DND-41 (cell line): ENCODE measurements around the gene GIPC3.

Experiments used
- CTCF ChIP-seq: IDR thresholded peaks from 2 replicates; pipeline ENCODE4 v1.5.1; 2012; ENCODE audit warnings: borderline replicate concordance, low read length, moderate library complexity, mild to moderate bottlenecking; ENCODE audit not compliant: poor library complexity, severe bottlenecking; ENCODE audit errors: extremely low read depth
- EZH2 ChIP-seq: IDR thresholded peaks from 3 replicates; pipeline ENCODE4 v1.6.1; 2012; ENCODE audit warnings: borderline replicate concordance, low read depth, mild to moderate bottlenecking, moderate library complexity, low read length, inconsistent platforms; ENCODE audit not compliant: severe bottlenecking

- TF ChIP-seq CTCF = no peak
- TF ChIP-seq EZH2 = no peak
Measured at GRCh38 chr19:3606174-3606689, 21.0 kb downstream of the GIPC3 start.
